Tibial nerve (tissue), 4 donors: Measurements from ENCODE around the gene RESF1. TPM values are rescaled to one million over a fixed set of nuclear protein-coding genes. Genes with fewer than 3 reads are reported as not detected.

Experiments used
- DNase-seq, 2 donors: peaks; one replicate each; pipeline ENCODE4 v3.0.0-alpha.2; 2019; ENCODE audit warnings: low spot score in 2 of 2
- H3K27ac ChIP-seq, 4 donors: fragments of 200-600 bp; sonication (generic) in 3 of 4; one replicate each; pipeline ENCODE4 v1.5.1; 2017 to 2019; ENCODE audit warnings: mild to moderate bottlenecking in 1 of 4
- H3K27me3 ChIP-seq, 2 donors: fragments of 200-600 bp; sonication (generic) in 1 of 2; one replicate each; pipeline versions ENCODE4 v1.5.1 to v1.6.0; 2017 to 2019
- H3K36me3 ChIP-seq, 3 donors: fragments of 200-600 bp; sonication (generic); one replicate each; pipeline ENCODE4 v1.5.1; 2018 to 2019
- H3K4me1 ChIP-seq, 4 donors: fragments of 200-600 bp; sonication (generic) in 3 of 4; one replicate each; pipeline ENCODE4 v1.5.1; 2017 to 2019
- H3K4me3 ChIP-seq, 4 donors: fragments of 200-600 bp; sonication (generic) in 3 of 4; one replicate each; pipeline ENCODE4 v1.5.1; 2017 to 2019; ENCODE audit warnings: mild to moderate bottlenecking in 1 of 4, moderate library complexity in 1 of 4
- H3K9me3 ChIP-seq, 4 donors: fragments of 200-600 bp; sonication (generic) in 3 of 4; one replicate each; pipeline ENCODE4 v1.5.1; 2017 to 2019
- EP300 ChIP-seq, 2 donors: sonication (generic); formaldehyde crosslinking; IDR thresholded peaks; one replicate each; pipeline ENCODE4 v1.6.1; 2017; ENCODE audit warnings: antibody characterized with exemption in 2 of 2, mild to moderate bottlenecking in 1 of 2
- POLR2A ChIP-seq, 2 donors: fragments of 450-650 bp; IDR thresholded peaks; one replicate each; pipeline ENCODE4 v1.6.1; 2017; ENCODE audit warnings: antibody characterized with exemption in 2 of 2, mild to moderate bottlenecking in 2 of 2, moderate library complexity in 2 of 2
- WGBS, 2 donors: methylation state at CpG; one replicate each; pipeline ENCODE4 v1.1.5; 2018; 5-methylcytosine and 5-hydroxymethylcytosine counted together
- total RNA-seq, 4 donors: library from RNA; depleted of rRNA; stranded (reverse); fragments of >200 nt; gene quantifications; one replicate each; pipeline ENCODE4 v1.1.0, GENCODE V29; 2016
- TF ChIP-seq, protein P1 (sequence below), 5 experiments: fragments of 200-600 bp in 3 of 5; fragments of 450-650 bp in 2 of 5; sonication (generic) in 3 of 5; IDR thresholded peaks; one replicate each; pipeline ENCODE4 v1.5.1; 2016 to 2019; ENCODE audit warnings: antibody characterized with exemption in 5 of 5, mild to moderate bottlenecking in 3 of 5, moderate library complexity in 2 of 5

RESF1 gene
- total RNA-seq, 4 donors from 2014 or later = 39.6 to 51.1 (median 46.2) TPM

DNA sequence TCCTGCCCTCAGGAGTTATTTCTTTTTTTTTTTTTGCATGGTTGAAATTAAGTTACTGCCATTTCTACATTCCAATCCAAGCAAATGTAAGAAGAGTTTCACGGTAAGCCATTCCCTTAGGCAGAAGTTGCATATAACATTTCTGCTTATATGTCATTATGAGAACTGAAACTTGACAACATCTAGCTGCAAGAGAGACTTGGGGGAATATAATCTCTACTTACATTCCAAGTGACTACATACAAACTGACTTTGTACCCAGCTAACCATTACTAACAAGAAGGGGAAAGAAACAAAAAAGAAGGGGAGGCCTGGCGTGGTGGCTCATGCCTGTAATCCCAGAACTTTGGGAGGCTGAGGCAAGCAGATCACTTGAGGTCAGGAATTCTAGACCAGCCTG, 7.3 kb upstream of the RESF1 start:
- Histone ChIP-seq H3K36me3 (peaks cover 0 to 20% (median 0%) of the 10 kb centered on the region in 3 donors), H3K27ac (no peak overlapping the region), H3K27me3 (no peaks in the 10 kb centered on the region), H3K4me1 (no peaks in the 10 kb centered on the region), H3K9me3 (peaks cover 0 to 9% (median 0%) of the 10 kb centered on the region in 4 donors), H3K4me3 (no peak overlapping the region)
- no peak for DNase-seq
- 91 to 92% methylated on average over 2 of the region's 2 CpGs for WGBS, 2 donors
- TF ChIP-seq POLR2A (IDR thresholded peaks at IDR 0.05) = no peak

DNA sequence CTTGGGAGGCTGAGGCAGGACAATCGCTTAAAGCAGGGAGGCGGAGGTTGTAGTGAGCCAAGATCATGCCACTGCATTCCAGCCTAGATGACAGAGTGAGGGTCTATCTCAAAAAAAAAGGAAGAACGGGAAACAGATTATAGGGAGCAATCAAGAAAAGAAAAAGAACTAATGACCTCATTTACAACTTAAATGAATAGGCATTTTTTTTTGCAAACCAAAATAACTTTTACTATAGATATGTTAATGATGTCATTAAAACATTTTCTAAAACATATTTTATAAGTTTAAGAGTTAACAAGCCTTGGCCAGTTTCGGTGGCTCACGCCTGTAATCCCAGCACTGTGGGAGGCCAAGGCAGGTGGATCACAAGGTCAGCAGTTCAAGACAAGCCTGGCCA, 6.8 kb upstream of the RESF1 start:
- no peaks in the 10 kb centered on the region for H3K4me1 ChIP-seq
- no peaks in the 10 kb centered on the region for H3K27me3 ChIP-seq
- DNase-seq = no peak
- TF ChIP-seq, protein P1, sequence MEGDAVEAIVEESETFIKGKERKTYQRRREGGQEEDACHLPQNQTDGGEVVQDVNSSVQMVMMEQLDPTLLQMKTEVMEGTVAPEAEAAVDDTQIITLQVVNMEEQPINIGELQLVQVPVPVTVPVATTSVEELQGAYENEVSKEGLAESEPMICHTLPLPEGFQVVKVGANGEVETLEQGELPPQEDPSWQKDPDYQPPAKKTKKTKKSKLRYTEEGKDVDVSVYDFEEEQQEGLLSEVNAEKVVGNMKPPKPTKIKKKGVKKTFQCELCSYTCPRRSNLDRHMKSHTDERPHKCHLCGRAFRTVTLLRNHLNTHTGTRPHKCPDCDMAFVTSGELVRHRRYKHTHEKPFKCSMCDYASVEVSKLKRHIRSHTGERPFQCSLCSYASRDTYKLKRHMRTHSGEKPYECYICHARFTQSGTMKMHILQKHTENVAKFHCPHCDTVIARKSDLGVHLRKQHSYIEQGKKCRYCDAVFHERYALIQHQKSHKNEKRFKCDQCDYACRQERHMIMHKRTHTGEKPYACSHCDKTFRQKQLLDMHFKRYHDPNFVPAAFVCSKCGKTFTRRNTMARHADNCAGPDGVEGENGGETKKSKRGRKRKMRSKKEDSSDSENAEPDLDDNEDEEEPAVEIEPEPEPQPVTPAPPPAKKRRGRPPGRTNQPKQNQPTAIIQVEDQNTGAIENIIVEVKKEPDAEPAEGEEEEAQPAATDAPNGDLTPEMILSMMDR (IDR thresholded peaks at IDR 0.05) = no peak
- TF ChIP-seq POLR2A (IDR thresholded peaks at IDR 0.05) (no peak), EP300 (IDR thresholded peaks at IDR 0.05) (no peak)
- H3K9me3 ChIP-seq = peaks cover 0 to 9% (median 0%) of the 10 kb centered on the region in 4 donors
- no peak overlapping the region for H3K27ac ChIP-seq
- 92 to 94% methylated on average over 5 of the region's 5 CpGs for WGBS, 2 donors
- H3K4me3 ChIP-seq = no peak overlapping the region
- H3K36me3 ChIP-seq = peaks cover 0 to 16% (median 0%) of the 10 kb centered on the region in 3 donors

DNA sequence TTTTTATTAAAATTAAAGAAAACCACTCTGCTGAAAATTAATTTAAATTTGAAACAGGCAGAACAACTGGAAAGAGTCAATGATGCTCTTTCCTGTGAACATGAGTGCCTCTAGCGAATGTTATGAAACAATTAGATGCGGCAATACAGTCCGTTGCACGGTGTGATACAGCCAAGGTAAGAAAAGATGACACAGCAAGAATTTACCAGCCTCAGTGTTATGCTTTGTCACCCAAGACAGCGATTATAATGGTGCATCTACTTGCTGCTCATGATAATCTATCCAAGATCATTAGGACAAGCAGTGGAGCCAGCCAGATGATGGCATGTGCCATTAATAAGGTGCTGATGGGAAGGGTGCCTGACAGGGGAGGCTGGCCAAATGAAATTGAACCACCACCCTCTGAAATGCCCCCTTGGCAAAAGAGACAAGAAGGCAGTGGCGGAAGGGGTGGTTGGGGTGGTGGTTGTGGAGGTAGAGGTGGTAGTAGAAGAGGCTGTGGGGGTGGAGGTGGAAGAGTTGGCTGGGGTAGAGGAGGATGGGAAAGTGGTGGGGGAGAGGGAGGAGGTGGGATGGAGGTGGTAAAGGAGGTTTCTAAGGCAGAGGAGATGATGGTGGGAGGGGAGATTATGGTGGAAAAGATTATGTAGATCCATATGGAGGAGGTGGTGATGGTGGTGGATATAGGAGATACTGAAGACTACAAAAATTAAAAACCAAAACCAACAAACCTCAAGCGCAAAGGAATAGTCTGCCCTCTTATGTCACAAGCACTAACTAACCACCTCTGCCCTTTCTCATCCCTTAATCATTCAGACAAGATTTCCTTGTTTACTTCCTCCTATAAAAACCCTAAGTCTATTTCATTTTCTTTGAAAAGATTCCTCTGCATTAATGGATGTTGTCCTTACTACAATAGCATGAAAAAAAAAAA, 4.0 kb upstream of the RESF1 start:
- TF ChIP-seq EP300 (IDR thresholded peaks at IDR 0.05) = no peak
- TF ChIP-seq POLR2A (IDR thresholded peaks at IDR 0.05) = no peak
- TF ChIP-seq, protein P1 (IDR thresholded peaks at IDR 0.05) = no peak
- 93 to 95% methylated on average over 7 of the region's 7 CpGs for WGBS, 2 donors
- H3K9me3 ChIP-seq = no peaks in the 10 kb centered on the region

DNA sequence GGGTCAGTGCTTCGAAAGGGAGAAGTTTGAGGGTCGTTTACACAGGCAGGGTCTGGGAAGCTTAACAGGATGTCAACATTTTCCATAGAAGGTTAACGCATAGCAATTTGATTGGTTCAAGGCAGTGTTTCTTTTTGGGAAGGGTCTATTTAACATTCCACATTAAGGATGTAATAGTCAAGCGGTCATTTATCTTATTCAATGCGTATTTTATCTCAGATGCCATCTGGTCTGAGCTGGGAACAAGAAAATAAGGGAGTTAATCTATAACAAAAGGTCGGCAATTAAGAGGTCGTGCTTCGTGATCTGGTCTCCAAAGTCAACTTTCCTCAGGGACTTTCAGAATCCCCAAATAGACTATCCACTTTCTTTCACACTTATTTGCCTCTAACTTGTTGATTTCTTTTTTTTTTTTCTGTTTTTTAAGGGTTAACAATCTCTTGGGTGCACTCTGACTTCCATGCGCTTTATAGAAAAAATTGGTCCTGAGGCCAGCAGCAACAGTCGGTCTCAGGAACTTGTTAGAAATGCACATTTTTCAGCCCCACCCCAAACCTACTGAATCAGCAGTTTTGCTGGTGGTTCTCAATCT, 550 bp upstream of the RESF1 start:
- Histone ChIP-seq H3K27me3 (no peaks in the 10 kb centered on the region), H3K9me3 (no peaks in the 10 kb centered on the region), H3K4me3 (peak overlapping the region; percentile 62 to 85 (median 66)), H3K4me1 (peaks cover 0 to 31% (median 9%) of the 10 kb centered on the region in 4 donors), H3K27ac (peak overlapping the region; percentile 63 to 96 (median 92)), H3K36me3 (peaks cover 0 to 22% (median 0%) of the 10 kb centered on the region in 3 donors)
- DNase-seq = no peak
- WGBS, 2 donors = 7 to 8% methylated on average over 10 of the region's 10 CpGs
- TF ChIP-seq POLR2A (IDR thresholded peaks at IDR 0.05) (no peak), EP300 (IDR thresholded peaks at IDR 0.05) (no peak)
- TF ChIP-seq, protein P1 (IDR thresholded peaks at IDR 0.05) = no peak

More for the DNA sequence above, 4.0 kb upstream of the RESF1 start:
- Histone ChIP-seq H3K27ac (no peak overlapping the region), H3K4me3 (no peak overlapping the region), H3K27me3 (no peaks in the 10 kb centered on the region), H3K36me3 (peaks cover 0 to 5% (median 0%) of the 10 kb centered on the region in 3 donors), H3K4me1 (peaks cover 0 to 12% (median 0%) of the 10 kb centered on the region in 4 donors)
- DNase-seq = no peak

DNA sequence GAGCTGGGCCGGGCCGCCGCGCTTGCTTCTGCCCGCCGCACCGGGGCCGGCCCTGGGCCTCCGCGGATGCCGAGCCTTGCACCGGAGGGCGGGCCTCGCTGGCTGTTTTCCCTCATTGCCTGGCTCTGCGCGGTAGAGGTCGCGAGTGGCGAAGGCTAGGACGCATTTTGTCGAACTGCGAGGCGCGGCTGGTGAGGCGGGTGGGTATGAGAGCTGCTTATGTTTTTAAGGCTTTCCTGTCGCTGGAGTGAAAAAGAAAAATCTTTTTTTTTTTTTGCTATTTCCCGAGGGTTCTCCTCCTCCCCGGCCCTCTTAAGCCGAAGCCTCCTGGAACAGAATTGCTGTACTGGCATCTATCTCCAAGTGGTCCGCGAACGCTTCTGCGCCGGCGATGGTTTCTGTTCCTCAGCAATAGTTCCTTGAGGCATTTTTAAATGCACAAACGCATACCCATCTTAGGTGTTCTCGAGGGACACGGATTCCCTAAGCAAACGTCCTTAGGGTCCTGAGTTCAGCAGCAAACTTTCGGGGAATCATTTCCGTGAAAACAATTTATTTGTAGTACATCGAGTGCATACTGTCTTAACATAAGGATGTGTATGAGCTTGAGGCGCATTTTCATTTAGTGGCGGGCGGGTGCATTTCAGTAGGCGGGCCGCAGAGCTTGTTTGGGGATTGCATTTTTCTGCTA, 631 bp downstream of the RESF1 start:
- H3K4me3 ChIP-seq = peak overlapping the region; percentile 62 to 85 (median 66)
- no peaks in the 10 kb centered on the region for H3K9me3 ChIP-seq
- TF ChIP-seq, protein P1 (IDR thresholded peaks at IDR 0.05) = peak in 1 of 5 experiments; percentile 11
- no peak for TF ChIP-seq POLR2A (IDR thresholded peaks at IDR 0.05)
- DNase-seq = peak; percentile 25 to 40
- WGBS, 2 donors = 0 to 1% methylated on average over 40 to 47 of the region's 47 CpGs
- peak overlapping the region; percentile 63 to 96 (median 92) for H3K27ac ChIP-seq
- peaks cover 0 to 31% (median 9%) of the 10 kb centered on the region in 4 donors for H3K4me1 ChIP-seq
- H3K27me3 ChIP-seq = no peaks in the 10 kb centered on the region
- peaks cover 0 to 33% (median 0%) of the 10 kb centered on the region in 3 donors for H3K36me3 ChIP-seq
